T-helper 1 cell treated with Interleukin-12 subunit alpha and Interleukin-12 subunit beta and Interleukin-4 antibody, amounts not matched to agents 30 ng/mL and 1 ng/mL, for 36 hours (primary cell): ENCODE measurements around the gene OR1F1. TPM values are rescaled to one million over a fixed set of nuclear protein-coding genes. Genes with fewer than 3 reads are reported as not detected.

Experiments
- intact Hi-C: fragments of 100-400 bp; cut with micrococcal nuclease; formaldehyde crosslinking; loops from one replicate; pipeline ENCODE4 v1.15.1; 2024
- total RNA-seq: library from RNA; stranded (reverse); gene quantifications from 2 replicates; pipeline ENCODE4 v1.2.3, GENCODE V29; 2022

OR1F1 gene
- total RNA-seq, 1 donor from 2014 or later, result not detected

DNA sequence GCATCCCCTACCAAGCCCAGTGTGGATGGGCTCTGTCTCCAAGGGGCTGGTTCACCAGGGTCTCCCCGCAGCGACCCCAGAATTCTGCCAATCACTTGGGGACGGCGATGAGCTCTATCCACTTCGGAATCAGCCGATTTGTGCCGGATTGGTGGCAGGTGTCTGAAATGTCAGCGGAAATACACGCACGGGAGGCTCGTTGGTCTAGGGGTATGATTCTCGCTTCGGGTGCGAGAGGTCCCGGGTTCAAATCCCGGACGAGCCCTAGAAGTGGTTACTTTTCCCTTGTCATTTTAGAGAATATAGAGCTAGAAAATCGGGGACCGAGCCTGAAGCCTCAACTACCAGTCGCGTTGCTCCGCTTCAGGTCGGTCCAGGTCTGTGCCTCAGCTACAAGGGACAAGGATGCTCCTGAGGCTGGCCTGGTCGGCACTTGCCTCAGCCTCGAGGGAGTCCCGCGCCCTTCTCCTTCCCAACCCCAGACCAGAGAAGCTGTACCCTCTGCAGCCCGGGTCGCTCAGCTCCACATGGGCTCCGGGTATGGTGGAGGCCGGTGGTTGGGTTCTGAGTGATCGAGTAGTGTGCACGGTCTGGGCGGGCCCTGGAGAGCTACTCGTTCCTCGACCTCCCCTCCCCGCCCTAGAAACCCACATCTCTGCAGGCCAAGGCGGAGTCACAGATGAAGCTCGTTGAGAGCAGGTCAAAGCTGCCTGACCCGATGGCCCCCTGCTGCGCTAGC lies 16.0 kb upstream of the OR1F1 start:
- intact Hi-C loops, result loop anchor here (2.0 to 5.0 kb wide), 2 partner anchors 15 to 330 kb away; partner anchors contain the start of gene CLUAP1

DNA sequence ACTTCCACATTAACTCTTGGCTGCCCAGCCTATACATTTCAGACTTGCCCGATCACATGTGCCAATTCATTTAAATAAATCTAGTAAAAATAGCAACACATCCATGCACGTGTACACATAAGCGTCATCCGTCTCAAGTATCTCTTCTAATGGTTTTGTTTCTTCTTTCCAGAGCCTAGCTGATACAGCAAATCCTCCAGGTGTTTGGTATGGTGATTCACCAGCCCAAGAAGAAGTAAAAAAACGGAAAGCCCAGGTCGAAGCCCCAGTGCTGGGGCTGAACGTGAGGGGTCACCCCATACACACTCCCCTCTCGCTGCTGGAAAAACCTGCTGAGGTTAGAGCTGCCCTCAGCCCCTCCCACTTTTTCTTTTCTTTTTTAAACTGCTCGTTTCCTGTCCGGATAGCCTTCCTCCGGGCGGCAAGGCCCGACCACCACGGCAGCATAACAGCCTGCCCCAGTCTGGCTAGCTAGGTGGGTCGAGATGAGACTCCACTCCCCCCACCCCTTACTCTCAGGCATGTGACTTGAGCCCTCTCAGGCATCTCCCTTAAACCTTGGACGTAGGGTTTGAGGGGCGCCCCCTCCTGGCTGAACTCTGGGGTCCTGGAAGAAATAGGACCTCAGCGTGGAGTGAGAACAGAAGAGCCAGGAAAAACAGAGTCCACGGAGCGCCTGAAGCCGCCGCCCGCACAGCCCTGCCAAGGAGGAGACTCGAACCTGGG lies 13.9 kb upstream of the OR1F1 start:
- intact Hi-C loops, result loop anchor here (5.0 kb wide), 1 partner anchor 328 kb away; the partner anchor contains the start of gene CLUAP1

GRCh38 chr16:3174618-3175148 lies 13.3 kb upstream of the OR1F1 start:
- intact Hi-C loops, result loop anchor here (5.0 kb wide), 1 partner anchor 328 kb away; the partner anchor contains the start of gene CLUAP1

DNA sequence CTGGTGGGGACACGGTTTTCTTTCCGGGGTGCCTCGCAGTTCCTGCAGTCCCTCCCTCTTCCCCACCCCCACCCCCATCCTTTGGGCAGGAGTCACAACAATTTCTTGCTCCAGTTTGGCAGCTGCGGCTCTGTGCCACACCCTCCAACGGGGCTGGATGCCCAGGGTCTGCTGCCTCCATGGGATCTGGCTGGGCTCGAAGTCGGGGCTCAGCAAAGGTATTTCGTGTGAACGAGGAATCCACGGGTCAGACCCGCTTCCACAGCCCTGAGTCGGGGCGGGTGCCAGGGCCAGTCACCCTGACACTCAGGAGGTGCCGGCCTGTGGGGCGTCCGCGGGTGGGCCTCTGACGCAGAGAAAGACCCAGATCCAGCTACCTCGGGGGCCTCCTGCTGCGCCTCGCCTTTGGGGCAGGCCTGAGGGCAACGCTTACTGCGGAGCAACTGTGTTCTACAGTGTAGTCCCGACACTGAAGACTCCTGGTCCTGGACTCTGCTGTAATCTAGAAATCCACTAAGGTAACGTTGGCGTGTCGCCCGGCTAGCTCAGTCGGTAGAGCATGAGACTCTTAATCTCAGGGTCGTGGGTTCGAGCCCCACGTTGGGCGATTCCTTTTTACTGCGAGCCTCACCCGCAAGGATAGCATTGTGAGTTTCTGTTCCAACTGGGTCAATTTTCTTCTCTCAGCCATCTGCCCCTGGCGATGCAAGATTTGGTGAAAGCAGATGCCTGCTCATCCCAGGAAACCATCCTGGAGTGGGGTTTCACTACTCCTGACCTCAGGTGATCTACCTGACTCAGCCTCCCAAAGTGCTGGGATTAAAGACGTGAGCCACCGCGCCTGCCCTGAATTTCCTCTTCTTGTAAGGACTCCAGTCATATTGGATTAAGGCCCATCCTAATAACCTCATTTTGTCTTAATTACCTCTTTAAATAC lies 12.6 kb upstream of the OR1F1 start:
- intact Hi-C loops, result no loop called here

- intact Hi-C loops, result loop anchor here (5.0 to 10.0 kb wide), 2 partner anchors 128 to 185 kb away; partner anchors contain the start of genes TIGD7 and ZNF75A
These were observed 8.4 kb upstream of the OR1F1 start for GRCh38 chr16:3179651-3180050.

- intact Hi-C loops, result loop anchor here (5.0 to 10.0 kb wide), 2 partner anchors 127 to 184 kb away; partner anchors contain the start of genes TIGD7 and ZNF75A
These were observed 7.5 kb upstream of the OR1F1 start for GRCh38 chr16:3180445-3180878.

- intact Hi-C loops, result loop anchor here (5.0 to 10.0 kb wide), 2 partner anchors 125 to 183 kb away; partner anchors contain the start of genes TIGD7 and ZNF75A
These were observed 5.8 kb upstream of the OR1F1 start for GRCh38 chr16:3182293-3182607.

DNA sequence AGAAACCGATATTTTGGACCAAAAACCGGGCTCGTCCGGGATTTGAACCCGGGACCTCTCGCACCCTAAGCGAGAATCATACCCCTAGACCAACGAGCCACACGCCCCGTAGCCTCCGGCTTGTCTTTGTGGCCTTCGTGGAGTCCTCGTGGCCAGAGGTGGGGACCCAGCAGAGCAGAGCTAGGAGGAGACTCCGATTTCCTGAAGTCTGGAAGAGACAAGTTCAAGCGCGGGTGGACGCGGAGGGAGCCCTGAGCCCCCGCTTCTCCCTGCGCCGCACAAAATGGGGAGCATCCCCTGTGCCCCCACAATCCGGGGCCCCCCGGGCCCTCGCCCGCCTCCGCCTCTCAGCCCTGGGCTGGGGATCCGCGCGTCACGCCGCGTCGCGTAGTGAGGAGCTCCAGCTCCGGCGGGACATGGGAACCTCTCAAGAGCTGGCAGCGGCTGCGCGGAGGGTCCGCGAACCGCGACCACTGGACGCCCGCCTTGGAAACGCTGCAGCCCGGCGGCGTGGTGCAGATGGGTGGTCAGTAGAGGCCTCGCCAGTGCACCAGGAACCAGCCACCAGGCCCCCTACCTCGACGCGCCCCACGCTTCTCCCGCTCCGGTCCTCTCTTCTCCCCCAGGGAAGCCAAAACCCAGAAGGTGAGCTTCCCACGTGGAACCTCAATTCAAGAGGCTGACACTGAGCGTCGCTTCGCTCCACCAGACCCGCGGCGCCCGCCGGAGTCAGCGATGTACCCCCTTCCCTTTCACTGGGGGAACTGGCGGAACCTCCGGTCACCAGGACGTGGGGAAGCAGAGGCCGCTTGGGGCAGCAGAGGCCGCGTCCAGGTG lies 5.2 kb upstream of the OR1F1 start:
- intact Hi-C loops, result loop anchor here (5.0 to 10.0 kb wide), 2 partner anchors 124 to 182 kb away; partner anchors contain the start of genes TIGD7 and ZNF75A

DNA sequence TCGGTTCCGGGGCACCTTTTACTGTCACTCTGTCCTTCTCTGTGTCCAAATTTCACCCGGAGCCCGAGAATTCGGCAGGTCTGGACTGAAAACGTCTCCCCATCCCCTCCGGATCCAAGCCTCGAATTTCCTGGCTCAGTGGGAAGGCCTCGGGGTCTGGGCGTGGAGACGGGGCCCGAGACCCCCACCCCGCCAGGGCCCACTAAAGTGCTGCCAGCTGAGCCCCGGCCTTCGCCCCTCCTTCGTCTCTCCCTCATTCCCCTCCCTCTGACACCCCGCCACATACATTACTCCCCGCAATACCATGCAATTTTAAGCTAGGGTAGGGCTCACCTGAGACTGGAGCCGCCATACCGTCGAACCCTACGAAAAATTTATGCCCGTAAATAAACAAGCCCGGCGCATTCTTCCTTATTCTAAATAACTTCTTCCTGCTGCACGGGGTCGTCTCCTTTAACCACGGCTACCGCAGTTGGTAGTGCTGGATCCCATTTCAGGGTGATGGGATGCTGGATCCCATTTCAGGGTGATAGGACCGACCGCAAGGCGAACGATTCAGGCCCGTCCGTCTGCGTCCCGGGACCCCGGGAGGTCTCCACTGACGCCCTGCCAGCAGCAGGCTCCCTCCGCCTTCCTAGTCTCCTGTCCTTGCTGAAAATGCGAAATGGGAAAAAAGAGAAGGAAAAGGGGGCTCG lies 4.4 kb upstream of the OR1F1 start:
- intact Hi-C loops, result loop anchor here (2.0 to 10.0 kb wide), 3 partner anchors 33 to 181 kb away; partner anchors contain the start of genes TIGD7 and ZNF75A

GRCh38 chr16:3186946-3187690 lies 886 bp upstream of the OR1F1 start:
- intact Hi-C loops, result loop anchor here (2.0 to 10.0 kb wide), 5 partner anchors 16 to 245 kb away; partner anchors contain the start of gene ZNF200

GRCh38 chr16:3188675-3188924 lies 596 bp downstream of the OR1F1 start:
- intact Hi-C loops, result loop anchor here (2.0 to 10.0 kb wide), 5 partner anchors 49 to 244 kb away; partner anchors contain the start of genes ZNF200 and ZNF263

- intact Hi-C loops, result loop anchor here (2.0 to 10.0 kb wide), 5 partner anchors 48 to 243 kb away; partner anchors contain the start of genes ZNF200 and ZNF263
These were observed 1.2 kb downstream of the OR1F1 start for GRCh38 chr16:3188925-3189825.

- intact Hi-C loops, result loop anchor here (2.0 to 10.0 kb wide), 5 partner anchors 47 to 242 kb away; partner anchors contain the start of genes ZNF200 and ZNF263
These were observed 1.9 kb downstream of the OR1F1 start for GRCh38 chr16:3189869-3190268.

GRCh38 chr16:3190949-3191353 lies 2.9 kb downstream of the OR1F1 start:
- intact Hi-C loops, result no loop called here

GRCh38 chr16:3192476-3193019 lies 4.5 kb downstream of the OR1F1 start:
- intact Hi-C loops, result no loop called here

DNA sequence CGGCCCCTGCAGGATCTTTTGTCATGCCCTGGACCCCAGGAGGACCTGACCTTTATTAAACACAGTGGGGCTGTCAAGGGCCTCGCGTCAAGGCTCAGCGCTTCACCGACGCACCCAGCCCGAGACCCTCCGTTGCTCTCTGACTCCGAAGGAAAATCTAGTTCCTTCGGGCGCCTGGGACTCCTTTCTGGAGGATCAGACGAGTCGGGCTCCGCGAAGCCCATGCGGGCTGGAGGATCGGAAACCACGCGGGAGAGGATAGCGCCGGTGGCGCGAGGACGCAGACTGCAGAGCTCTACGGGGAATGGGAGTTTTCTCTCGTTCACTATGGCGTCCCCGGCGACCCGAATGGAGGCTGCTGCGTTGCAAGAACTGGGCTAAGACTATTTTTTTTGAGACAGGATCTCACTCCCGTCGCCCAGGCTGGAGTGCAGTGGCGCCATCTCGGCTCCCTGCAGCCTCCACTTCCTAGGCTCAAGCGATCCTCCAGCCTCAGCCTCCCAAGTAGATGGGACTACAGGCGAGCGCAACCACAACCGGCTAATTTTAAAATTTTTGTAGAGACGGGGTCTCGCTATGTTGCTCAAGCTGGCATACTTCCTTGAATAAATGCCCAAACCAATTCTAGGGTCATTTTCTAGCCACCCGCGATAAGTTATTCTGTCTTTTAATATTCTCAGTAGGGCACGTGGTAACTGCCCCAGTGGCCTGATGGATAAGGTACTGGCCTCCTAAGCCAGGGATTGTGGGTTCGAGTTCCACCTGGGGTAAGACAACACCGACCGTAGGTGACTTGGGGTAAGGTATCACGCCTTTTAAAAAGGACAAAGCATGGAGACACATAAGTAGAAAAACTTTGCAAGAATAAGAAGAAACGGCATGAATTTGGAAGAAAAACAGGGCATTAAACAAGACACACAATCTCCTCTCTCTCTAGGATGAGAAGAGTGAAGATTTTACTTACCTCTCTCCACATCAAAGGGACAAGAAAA lies 5.5 kb downstream of the OR1F1 start:
- intact Hi-C loops, result no loop called here
